ENCODE data around the gene DEFB132. TPM values are rescaled to one million over a fixed set of nuclear protein-coding genes. Genes with fewer than 3 reads are reported as not detected.

Gene DEFB132
- total and polyA plus RNA-seq, 2 experiments from 2014 or later, result not detected

DNA sequence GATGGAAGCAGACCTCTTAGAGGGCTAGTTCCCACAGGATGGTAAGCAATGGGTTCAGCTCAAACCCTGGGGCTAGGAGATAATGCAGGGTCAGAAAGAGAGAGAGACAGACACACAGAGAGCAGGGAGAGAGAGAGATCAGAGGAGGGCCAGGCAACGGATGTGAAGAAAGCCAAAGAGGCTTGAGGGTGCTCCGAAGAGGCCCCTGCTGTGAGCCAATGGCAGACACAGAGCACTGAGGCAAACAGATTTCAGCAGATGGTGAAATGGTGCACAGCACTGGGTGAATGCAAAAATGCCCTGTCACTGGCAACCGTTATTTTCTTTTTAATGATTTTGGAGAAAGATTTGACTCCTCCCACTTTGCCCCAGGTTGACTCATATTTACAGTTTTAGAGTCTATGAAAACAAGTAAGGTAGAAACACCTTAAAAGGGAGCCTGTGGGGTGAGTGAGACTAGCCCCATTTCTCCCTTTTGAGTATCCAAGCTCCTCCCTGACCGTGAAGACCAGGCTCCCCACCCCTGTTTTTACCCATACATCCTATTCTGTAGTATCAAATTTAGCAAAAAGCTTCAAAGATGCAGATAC lies 840 bp downstream of the DEFB132 start:
- no peaks in the 10 kb centered on the region for H3K4me1 ChIP-seq (ENCODE audit: insufficient read depth)
- TF ChIP-seq EZH2 (IDR thresholded peaks at IDR 0.05; ENCODE audit: insufficient read depth, poor library complexity, severe bottlenecking) (no peak), EZH2phosphoT487 (IDR thresholded peaks at IDR 0.05; ENCODE audit: insufficient read depth, low read depth) (no peak)
- WGBS, 2 experiments (ENCODE audit: low coverage in 1 of 2, low lambda C conversion rate in 2 of 2, missing lambda C conversion rate in 2 of 2), result 12 to 18% methylated on average over 4 of the region's 4 CpGs
- no peak overlapping the region for H3K4me2 ChIP-seq (ENCODE audit: unreplicated experiment)
- H2AFZ ChIP-seq, result no peak overlapping the region
- H3K27ac ChIP-seq, result no peak overlapping the region
- no peaks in the 10 kb centered on the region for H4K20me1 ChIP-seq (ENCODE audit: insufficient read depth)
- H3F3A ChIP-seq (ENCODE audit: insufficient read depth), result no peaks in the 10 kb centered on the region
- in situ Hi-C loops (cut with MboI), result no loop called here
- no peak overlapping the region for H3K9ac ChIP-seq
- peaks cover 27% of the 10 kb centered on the region for H3K27me3 ChIP-seq (replicated peaks; ENCODE audit: insufficient read depth)
- DNase-seq, result no peak
- no peaks in the 10 kb centered on the region for H3K9me2 ChIP-seq (ENCODE audit: insufficient read depth)
- no peaks in the 10 kb centered on the region for H3K79me2 ChIP-seq (ENCODE audit: insufficient read depth)
- no peaks in the 10 kb centered on the region for H3K9me3 ChIP-seq (ENCODE audit: low read depth)
- H3K36me3 ChIP-seq (ENCODE audit: low read depth), result no peaks in the 10 kb centered on the region
- H3K4me3 ChIP-seq, result no peak overlapping the region

DNA sequence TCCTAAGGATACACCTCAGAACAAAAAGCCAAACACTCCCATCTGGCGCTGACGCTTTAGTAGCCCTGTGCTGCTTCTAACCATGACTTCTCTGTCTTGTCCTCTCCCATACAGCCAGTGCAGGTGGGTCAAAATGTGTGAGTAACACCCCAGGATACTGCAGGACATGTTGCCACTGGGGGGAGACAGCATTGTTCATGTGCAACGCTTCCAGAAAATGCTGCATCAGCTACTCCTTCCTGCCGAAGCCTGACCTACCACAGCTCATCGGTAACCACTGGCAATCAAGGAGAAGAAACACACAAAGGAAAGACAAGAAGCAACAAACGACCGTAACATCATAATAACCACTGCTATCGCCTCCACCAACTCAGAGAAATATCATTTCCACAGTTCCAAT lies 1.4 kb downstream of the DEFB132 start:
- Histone ChIP-seq H3K36me3 (ENCODE audit: low read depth) (no peaks in the 10 kb centered on the region), H2AFZ (no peak overlapping the region), H3K27me3 (replicated peaks; ENCODE audit: insufficient read depth) (peaks cover 27% of the 10 kb centered on the region), H3K27ac (no peak overlapping the region), H3K9me2 (ENCODE audit: insufficient read depth) (no peaks in the 10 kb centered on the region), H3K79me2 (ENCODE audit: insufficient read depth) (no peaks in the 10 kb centered on the region), H3K4me3 (no peak overlapping the region), H3K4me2 (ENCODE audit: unreplicated experiment) (no peak overlapping the region), H3F3A (ENCODE audit: insufficient read depth) (no peaks in the 10 kb centered on the region), H3K9ac (no peak overlapping the region), H3K4me1 (ENCODE audit: insufficient read depth) (no peaks in the 10 kb centered on the region), H4K20me1 (ENCODE audit: insufficient read depth) (no peaks in the 10 kb centered on the region), H3K9me3 (ENCODE audit: low read depth) (no peaks in the 10 kb centered on the region)
- DNase-seq, result peak; percentile 31
- in situ Hi-C loops (cut with MboI), result no loop called here
- TF ChIP-seq EZH2 (IDR thresholded peaks at IDR 0.05; ENCODE audit: insufficient read depth, poor library complexity, severe bottlenecking) (no peak), EZH2phosphoT487 (IDR thresholded peaks at IDR 0.05; ENCODE audit: insufficient read depth, low read depth) (no peak)
- 50 to 53% methylated on average over 8 of the region's 8 CpGs for WGBS, 2 experiments (ENCODE audit: low coverage in 1 of 2, low lambda C conversion rate in 2 of 2, missing lambda C conversion rate in 2 of 2)

DNA sequence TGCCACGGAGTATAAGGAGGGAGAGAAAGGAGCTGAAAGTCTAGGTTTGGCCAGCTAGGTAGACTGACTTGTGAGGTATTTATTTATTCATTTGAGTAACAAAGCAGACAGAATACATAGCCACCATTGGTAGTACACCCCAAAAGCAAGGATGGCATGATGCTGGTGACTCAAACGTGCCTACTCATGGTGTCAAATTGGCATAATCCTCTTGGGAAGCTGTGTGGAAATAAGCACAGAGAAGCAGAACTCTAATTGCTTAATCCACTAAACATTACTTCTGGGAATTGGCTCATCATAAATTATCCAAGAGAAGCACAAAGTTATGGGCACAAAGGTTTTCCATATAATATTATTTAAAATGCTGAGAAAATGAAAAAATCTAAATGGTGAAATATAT lies 2.5 kb downstream of the DEFB132 start:
- in situ Hi-C loops (cut with MboI), result no loop called here
- Histone ChIP-seq H3K4me1 (ENCODE audit: insufficient read depth) (no peaks in the 10 kb centered on the region), H3K36me3 (ENCODE audit: low read depth) (no peaks in the 10 kb centered on the region), H3K9me3 (ENCODE audit: low read depth) (no peaks in the 10 kb centered on the region), H3K79me2 (ENCODE audit: insufficient read depth) (no peaks in the 10 kb centered on the region), H3K4me2 (ENCODE audit: unreplicated experiment) (no peak overlapping the region), H3K27ac (no peak overlapping the region), H2AFZ (no peak overlapping the region), H3K9ac (no peak overlapping the region), H3K4me3 (no peak overlapping the region), H3F3A (ENCODE audit: insufficient read depth) (no peaks in the 10 kb centered on the region), H4K20me1 (ENCODE audit: insufficient read depth) (no peaks in the 10 kb centered on the region), H3K27me3 (replicated peaks; ENCODE audit: insufficient read depth) (peaks cover 27% of the 10 kb centered on the region), H3K9me2 (ENCODE audit: insufficient read depth) (no peaks in the 10 kb centered on the region)
- peak; percentile 2 for DNase-seq
- WGBS, 2 experiments (ENCODE audit: low coverage in 1 of 2, low lambda C conversion rate in 2 of 2, missing lambda C conversion rate in 2 of 2), result 22 to 30% methylated on average over 2 of the region's 2 CpGs
- TF ChIP-seq EZH2 (IDR thresholded peaks at IDR 0.05; ENCODE audit: insufficient read depth, poor library complexity, severe bottlenecking) (no peak), EZH2phosphoT487 (IDR thresholded peaks at IDR 0.05; ENCODE audit: insufficient read depth, low read depth) (no peak)

DNA sequence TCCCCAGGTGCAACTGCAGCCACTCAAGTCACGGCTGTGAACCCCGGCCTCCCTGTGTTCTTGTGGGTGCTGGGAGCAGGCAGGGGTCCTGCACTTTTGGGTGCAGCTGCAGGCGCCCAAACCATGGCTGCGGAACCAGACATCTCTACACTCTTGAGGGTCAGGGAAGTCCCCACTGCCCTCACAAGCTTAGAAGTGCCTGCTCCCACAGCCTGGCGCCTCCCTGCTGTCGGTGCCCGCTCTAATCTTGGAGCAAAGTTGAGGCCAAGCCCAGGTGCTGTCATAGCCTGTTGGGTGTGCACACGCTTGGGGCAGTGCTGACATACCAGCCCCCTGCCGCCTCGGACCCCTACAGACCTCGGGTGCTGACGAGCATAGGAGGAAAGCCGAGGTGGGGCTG lies 6.2 kb downstream of the DEFB132 start:
- WGBS, 2 experiments (ENCODE audit: low coverage in 1 of 2, low lambda C conversion rate in 2 of 2, missing lambda C conversion rate in 2 of 2), result 59 to 64% methylated on average over 13 of the region's 13 CpGs

More for the DNA sequence above, 6.2 kb downstream of the DEFB132 start:
- in situ Hi-C loops (cut with MboI), result no loop called here
- H3K4me2 ChIP-seq (ENCODE audit: unreplicated experiment), result no peak overlapping the region
- H3F3A ChIP-seq (ENCODE audit: insufficient read depth), result no peaks in the 10 kb centered on the region
- H3K27me3 ChIP-seq (replicated peaks; ENCODE audit: insufficient read depth), result peaks cover 20% of the 10 kb centered on the region; the same call in 1 of the 2 replicates
- H3K9me2 ChIP-seq (ENCODE audit: insufficient read depth), result no peaks in the 10 kb centered on the region
- no peak for DNase-seq
- no peaks in the 10 kb centered on the region for H3K79me2 ChIP-seq (ENCODE audit: insufficient read depth)
- no peak overlapping the region for H3K27ac ChIP-seq
- H3K4me1 ChIP-seq (ENCODE audit: insufficient read depth), result no peaks in the 10 kb centered on the region
- no peak overlapping the region for H3K9ac ChIP-seq
- H3K9me3 ChIP-seq (ENCODE audit: low read depth), result no peaks in the 10 kb centered on the region
- no peaks in the 10 kb centered on the region for H3K36me3 ChIP-seq (ENCODE audit: low read depth)
- TF ChIP-seq EZH2phosphoT487 (IDR thresholded peaks at IDR 0.05; ENCODE audit: insufficient read depth, low read depth), result no peak
- TF ChIP-seq EZH2 (IDR thresholded peaks at IDR 0.05; ENCODE audit: insufficient read depth, poor library complexity, severe bottlenecking), result no peak
- H4K20me1 ChIP-seq (ENCODE audit: insufficient read depth), result no peaks in the 10 kb centered on the region
- H2AFZ ChIP-seq, result no peak overlapping the region
- H3K4me3 ChIP-seq, result no peak overlapping the region
